HG02973 (cell line): ENCODE data around the gene TAF11L3.
"Not testable (repeated sequence)": the region's sequence is repeated elsewhere in the genome, so short reads cannot be mapped to it uniquely, and the experiment has no call there.

ENCODE experiments used
- ATAC-seq: cut with Tn5 transposase; IDR thresholded peaks from one replicate; pipeline ENCODE4 v1.9.1; 2021; ENCODE audit warnings: moderate library complexity; ENCODE audit not compliant: unreplicated experiment

TAF11L3 gene

DNA sequence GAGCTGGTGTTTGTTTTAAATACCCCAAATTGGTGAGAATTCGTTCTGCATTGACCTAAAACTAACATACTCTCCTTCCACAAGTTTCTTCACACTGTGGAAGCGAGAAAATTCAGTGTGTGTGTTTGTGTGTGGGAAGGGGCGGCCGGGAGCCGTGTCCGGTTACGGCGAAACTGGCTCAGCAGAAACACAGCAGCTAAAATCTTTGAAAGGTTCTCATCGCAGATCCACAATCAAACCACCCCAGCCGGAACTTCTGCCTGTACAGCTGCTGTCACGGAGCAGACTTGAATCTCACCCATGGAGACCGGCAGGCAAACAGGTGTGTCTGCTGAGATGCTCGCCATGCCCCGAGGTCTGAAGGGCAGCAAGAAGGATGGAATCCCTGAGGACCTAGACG is at the start of gene TAF11L3:
TSS of gene TAF11L3 (plus strand) at position 301 of the 400 bp plus-strand sequence.
- ATAC-seq = not testable (repeated sequence)

DNA sequence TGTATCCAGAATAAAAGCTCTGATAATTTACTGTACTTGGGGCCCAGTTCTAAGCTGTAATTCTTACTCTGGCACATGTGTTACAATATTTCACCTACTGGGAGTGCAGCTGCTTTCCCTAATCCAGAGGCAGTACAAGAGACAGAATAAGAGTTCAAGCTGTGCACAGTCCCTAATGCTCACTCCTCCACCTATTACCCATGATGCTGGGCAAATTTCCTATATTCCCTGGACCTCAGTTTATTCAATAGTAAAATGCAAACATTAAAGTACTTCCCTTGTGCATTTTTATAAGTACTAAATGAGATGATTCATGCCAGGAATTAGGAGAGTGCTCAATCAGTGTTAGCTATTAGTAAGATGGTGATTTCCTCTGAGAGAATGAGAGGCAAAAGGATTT is 48.1 kb upstream of the TAF11L3 start:
- ATAC-seq = no peak

DNA sequence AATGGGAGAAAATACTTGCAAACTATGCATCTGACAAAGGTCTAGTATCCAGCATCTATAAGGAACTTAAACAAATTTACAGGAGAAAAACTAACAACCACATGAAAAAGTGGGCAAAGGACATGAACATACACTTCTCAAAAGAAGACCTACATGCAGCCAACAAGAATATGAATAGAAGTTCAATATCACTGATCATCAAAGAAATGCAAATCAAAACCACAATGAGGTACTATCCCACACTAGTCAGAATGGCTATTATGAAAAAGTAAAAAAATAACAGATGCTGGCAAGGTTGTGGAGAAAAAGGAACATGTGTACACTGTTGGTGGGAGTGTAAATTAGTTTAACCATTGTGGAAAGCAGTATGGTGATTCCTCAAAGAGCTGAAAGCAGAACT is 43.1 kb upstream of the TAF11L3 start:
- not testable (repeated sequence) for ATAC-seq

DNA sequence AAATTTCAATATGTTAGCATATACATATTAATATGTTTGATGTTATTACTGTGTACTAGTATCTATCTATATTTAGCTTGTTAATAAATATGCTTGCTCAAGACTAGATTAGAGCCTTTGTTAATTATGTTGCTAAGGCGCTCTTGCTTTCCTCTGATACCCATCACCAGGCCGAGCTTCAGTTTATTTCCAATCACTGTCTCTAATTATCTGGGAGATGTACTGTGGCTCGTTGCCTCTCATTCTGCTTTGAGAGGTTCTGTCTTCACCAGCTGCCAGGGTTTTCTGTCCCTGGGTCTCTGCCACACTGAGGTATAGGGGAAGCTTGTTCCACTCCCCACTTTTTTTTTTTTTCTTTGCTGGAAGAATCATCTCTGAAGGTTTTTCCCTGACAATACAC is 41.1 kb upstream of the TAF11L3 start:
- ATAC-seq = no peak

DNA sequence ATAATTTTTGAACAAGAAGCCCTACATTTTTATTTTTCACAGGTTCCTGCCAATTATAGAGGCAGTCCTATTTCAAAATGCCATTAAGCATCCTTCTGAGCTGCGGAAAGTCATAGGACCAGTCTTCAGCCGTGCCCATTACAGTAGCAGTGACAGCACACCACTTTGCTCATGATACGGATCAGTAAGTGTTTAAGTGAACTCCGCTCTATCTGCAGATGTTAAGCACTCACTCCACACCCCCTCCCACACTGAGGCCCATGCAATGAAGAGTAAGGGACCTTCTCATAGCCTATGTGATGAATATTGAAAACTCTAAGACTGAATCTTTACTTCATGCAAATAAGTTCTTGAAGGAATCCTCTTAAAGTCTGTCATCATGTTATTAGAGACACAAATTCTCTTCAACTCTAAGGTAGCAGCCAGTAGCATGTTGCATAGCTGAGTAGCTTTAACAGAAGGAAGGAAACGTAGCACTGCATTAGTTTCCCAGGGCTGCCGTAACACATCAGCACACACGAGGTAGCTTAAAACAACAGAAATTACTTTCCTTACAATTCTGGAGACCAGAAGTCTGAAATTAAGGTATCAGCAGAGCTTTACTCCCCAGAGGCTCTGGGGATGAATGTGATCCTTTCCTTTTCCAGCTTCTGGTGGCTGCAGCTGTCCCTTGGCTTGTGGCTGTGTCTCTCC is 40.4 kb upstream of the TAF11L3 start:
- ATAC-seq = no peak

DNA sequence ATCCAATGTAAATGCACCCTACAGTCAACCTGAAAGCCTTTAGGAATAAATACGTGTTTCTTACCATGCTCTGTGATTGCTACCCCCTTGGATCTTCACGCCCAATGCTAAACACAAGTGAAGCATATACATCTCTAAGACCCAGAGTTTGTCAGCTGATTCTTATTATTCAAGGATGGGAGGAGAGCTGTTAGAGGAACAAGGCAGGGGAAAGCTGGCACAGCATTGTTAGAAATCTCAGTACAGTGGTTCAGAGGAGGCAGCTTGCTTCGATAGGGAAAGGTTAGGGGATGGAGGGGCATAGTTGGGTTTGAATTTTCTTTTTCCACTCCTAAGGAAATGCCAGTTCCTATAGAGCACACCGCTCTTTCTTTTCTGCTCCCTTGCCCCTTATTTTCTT is 36.8 kb upstream of the TAF11L3 start:
- no peak for ATAC-seq

DNA sequence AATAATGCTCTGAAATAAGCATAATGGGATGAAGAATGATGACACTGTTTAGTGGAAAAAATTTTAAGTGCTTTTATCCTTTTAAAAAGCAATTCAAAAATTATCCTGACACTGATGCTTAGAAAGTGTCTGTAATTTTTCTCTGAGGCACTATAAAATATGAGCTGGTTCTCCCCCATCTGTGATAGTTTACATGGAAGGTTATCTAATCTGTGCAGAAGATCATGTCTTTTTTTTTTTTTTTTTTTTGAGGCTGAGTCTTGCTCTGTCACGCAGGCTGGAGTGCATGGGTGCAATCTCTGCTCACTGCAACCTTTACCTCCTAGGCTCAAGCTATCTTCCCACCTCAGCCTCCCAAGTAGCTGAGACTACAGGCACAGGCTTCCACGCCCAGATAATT is 35.4 kb upstream of the TAF11L3 start:
- ATAC-seq = no peak

DNA sequence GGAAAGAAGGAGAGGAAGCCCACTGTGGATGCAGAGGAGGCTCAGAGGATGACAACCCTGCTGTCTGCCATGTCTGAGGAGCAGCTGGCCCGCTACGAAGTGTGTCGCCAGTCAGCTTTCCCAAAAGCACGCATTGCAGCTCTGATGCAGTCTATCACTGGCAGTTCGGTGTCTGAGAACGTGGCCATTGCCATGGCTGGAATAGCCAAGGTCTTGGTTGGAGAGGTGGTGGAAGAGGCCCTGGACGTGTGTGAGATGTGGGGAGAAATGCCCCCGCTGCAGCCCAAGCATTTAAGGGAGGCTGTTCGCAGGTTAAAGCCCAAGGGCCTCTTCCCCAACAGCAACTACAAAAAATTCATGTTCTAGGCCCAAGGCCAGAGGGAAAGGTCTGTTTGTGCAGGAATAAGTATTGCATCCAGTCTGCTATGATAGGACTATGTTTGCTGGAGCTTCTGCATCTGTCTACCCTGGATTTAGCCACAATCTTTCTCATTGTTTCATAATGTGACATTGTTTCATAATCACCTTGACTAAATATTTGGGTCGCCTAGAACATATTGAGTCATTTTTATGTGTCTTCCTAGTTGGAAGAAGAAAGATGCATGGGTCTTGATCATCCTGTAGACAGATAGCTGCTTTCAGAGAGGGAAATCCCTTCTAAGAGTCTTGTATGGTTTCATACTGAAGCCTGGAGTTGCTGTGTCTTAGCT is 31.5 kb upstream of the TAF11L3 start:
- not testable (repeated sequence) for ATAC-seq

DNA sequence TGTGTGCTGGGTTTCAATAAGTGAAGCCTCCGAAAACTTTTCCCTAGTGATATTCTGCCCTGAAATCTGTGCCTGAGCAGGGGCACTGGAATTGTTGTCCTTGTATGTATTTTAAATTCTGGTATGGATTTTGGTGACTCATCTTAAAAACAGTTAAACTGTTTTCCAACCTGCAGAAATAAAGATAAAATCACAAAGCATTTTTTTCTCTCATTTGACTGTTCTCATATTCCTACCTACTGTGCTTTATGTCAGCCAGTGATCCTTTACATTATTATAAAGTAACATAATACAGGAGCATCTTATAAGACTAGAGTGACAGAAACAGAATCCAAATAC is 31.0 kb upstream of the TAF11L3 start:
- no peak for ATAC-seq

DNA sequence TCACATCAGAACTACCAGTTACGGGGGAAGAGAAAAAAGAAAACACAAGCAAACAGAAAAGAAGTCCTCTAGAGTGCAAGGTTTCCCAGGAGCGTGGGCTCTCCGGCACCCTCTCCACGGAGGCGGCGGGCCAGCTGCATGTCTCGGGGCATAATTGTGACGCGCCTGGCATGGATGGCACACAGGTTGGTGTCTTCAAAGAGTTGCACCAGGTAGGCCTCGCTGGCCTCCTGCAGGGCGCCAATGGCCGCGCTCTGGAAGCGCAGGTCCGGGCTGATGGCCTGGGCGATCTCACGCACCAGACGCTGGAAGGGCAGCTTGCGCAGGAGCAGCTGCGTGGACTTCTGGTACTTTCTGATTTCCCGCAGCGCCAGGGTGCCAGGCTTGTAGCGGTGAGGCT is 26.9 kb upstream of the TAF11L3 start:
- not testable (repeated sequence) for ATAC-seq

DNA sequence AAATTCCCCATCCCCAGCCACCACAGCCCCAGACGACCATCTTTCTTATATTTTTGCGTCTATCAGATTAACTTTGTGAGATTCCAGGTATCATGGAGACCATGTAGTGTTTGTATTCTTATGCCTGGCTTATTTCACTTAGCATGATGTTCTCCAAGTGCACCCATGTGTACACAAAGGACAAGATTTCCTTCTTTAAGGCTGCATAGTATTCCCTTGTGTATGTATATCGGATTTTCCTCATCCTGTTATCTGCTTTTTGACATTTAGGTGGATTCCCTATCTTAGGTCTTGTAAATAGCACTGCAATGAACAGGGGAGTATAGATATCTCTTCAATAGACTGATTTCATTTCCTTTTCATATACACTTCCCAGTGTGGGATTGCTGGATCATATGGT is 25.4 kb upstream of the TAF11L3 start:
- ATAC-seq = no peak

DNA sequence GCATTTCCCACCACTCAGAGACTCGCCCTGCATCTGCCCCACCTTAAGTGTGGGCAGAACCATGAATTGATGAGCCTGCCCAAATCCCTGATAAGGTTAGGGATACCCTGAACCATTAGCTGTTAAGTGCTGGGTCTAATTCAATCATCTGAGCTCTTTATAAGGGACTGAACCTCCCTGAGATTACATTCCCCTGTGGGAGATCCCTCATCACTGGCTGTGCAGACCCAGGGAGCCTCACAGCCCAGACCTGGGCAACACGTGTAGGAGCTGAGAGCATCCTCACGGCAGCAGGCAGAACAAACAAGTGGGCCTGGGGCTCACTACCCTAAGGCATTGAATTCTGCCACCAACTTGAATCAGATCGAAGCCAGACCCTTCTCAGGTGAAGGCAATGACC is 20.7 kb upstream of the TAF11L3 start:
- ATAC-seq = no peak

DNA sequence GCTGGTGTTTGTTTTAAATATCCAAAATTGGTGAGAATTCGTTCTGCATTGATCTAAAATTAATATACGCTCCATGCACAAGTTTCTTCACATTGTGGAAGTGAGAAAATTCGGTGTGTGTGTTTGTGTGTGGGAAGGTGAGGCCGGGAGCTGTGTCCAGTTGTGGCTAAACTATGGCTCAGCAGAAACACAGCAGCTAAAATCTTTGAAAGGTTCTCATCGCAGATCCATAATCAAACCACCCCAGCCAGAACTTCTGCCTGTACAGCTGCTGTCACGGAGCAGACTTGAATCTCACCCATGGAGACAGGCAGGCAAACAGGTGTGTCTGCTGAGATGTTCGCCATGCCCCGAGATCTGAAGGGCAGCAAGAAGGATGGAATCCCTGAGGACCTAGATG is 20.2 kb upstream of the TAF11L3 start, which contains the start of gene TAF11L2:
TSS of gene TAF11L2 (plus strand) at position 301 of the 400 bp plus-strand sequence.
- not testable (repeated sequence) for ATAC-seq

DNA sequence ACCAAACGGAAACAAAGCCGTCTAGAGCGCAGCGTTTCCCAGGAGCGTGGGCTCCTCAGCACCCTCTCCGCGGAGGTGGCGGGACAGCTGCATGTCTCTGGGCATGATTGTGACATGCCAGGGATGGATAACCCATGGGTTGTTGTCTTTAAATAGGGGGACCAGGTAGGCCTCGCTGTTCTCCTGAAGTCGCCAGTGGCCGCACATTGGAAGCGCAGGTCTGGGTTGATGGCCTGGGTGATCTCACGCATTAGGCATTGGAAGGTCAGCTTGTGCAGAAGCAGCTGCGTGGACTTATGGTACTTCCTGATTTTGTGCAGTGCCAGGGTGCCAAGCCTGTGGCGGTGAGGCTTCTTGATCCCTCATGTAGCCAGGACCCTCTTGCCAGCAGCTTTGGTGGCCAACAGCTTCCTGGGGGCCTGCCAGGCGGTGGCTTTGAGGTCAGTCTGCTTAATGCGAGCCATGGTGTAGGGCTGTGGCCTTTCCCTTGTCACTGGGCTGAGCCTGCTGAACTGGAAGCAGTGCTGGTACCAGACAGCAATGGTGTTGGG is 6.3 kb upstream of the TAF11L3 start:
- ATAC-seq = no peak

DNA sequence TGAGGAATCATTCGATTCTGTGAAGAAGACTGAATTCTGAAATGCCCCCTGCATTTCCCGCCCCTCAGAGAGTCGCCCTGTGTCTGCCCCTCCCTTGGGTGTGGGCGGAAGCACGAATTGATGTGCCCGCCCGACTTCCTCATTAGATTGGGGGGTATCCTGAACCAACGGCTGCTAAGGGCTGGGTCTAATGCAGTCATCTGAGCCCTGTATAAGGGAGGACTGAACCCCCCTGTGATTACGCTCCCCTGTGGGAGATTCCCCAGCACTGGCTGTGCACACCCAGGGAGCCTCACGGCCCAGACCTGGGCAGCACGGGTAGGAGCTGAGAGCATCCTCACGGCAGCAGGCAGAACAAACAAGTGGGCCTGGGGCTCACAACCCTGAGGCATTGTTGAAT is 641 bp upstream of the TAF11L3 start:
- not testable (repeated sequence) for ATAC-seq

DNA sequence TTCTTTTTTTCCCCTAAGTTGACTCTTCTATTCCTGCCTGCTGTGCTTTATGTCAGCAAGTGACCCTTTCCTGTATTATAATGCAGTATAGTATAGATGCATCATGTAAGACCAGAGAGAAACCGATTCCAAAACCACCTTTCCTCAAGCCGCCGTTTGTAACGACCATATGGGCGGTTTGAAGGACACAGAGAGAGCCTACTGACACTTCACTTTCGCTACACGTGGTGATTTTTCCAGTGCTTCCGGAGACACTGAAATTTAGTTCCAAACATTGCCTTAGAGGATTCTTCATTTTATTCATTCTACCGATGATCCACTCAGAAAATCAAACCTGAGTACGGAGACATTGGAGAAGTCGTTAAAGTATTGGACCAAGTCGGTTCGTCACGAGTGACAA is 1.3 kb downstream of the TAF11L3 start:
- not testable (repeated sequence) for ATAC-seq

DNA sequence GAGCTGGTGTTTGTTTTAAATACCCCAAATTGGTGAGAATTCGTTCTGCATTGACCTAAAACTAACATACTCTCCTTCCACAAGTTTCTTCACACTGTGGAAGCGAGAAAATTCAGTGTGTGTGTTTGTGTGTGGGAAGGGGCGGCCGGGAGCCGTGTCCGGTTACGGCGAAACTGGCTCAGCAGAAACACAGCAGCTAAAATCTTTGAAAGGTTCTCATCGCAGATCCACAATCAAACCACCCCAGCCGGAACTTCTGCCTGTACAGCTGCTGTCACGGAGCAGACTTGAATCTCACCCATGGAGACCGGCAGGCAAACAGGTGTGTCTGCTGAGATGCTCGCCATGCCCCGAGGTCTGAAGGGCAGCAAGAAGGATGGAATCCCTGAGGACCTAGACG is 3.3 kb downstream of the TAF11L3 start, which contains the start of gene TAF11L4:
TSS of gene TAF11L4 (plus strand) at position 301 of the 400 bp plus-strand sequence.
- ATAC-seq = not testable (repeated sequence)

DNA sequence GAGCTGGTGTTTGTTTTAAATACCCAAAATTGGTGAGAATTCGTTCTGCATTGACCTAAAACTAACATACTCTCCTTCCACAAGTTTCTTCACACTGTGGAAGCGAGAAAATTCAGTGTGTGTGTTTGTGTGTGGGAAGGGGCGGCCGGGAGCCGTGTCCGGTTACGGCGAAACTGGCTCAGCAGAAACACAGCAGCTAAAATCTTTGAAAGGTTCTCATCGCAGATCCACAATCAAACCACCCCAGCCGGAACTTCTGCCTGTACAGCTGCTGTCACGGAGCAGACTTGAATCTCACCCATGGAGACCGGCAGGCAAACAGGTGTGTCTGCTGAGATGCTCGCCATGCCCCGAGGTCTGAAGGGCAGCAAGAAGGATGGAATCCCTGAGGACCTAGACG is 6.8 kb downstream of the TAF11L3 start, which contains the start of gene TAF11L5:
TSS of gene TAF11L5 (plus strand) at position 301 of the 400 bp plus-strand sequence.
- not testable (repeated sequence) for ATAC-seq

DNA sequence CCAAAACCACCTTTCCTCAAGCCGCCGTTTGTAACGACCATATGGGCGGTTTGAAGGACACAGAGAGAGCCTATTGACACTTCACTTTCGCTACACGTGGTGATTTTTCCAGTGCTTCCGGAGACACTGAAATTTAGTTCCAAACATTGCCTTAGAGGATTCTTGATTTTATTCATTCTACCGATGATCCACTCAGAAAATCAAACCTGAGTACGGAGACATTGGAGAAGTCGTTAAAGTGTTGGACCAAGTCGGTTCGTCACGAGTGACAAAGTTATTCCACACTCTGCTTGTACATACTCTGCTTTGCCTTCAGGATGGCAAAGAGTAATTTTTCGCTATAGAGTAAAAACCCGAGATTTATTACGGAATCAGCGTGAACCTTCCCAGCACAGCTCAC is 8.3 kb downstream of the TAF11L3 start:
- not testable (repeated sequence) for ATAC-seq

DNA sequence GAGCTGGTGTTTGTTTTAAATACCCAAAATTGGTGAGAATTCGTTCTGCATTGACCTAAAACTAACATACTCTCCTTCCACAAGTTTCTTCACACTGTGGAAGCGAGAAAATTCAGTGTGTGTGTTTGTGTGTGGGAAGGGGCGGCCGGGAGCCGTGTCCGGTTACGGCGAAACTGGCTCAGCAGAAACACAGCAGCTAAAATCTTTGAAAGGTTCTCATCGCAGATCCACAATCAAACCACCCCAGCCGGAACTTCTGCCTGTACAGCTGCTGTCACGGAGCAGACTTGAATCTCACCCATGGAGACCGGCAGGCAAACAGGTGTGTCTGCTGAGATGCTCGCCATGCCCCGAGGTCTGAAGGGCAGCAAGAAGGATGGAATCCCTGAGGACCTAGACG is 10.2 kb downstream of the TAF11L3 start, which contains the start of gene TAF11L6:
TSS of gene TAF11L6 (plus strand) at position 301 of the 400 bp plus-strand sequence.
- ATAC-seq = not testable (repeated sequence)
